GM12892 (cell line): ENCODE results near the gene MYPN.

Experiments used
- POLR2A ChIP-seq: IDR thresholded peaks from 2 replicates; pipeline ENCODE4 v1.6.1; 2011; ENCODE audit warnings: low read depth, low read length, control low read depth
- POLR2AphosphoS5 ChIP-seq: IDR thresholded peaks from 2 replicates; pipeline ENCODE4 v1.6.1; 2011; ENCODE audit warnings: low read depth, low read length, control low read depth
- TAF1 ChIP-seq: IDR thresholded peaks from 2 replicates; pipeline ENCODE4 v1.6.1; 2011; ENCODE audit warnings: low read depth, mild to moderate bottlenecking, control low read depth, low read length, borderline replicate concordance

DNA sequence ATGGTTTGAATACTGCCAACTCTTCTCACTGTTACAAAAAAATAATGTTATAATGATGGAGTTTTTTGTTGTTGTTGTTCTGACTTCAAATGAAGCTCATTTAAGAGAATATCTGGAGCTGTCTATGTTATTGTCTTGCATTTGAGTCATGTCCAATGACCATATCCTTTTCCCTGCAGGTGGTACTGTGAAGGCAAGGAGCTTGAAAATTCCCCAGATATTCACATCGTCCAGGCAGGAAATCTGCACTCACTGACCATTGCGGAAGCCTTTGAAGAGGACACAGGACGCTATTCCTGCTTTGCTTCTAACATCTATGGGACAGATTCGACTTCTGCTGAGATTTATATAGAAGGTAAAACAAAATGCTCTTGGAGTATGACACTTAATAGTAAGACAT, 33.5 kb downstream of the MYPN start:
- TF ChIP-seq POLR2A (no peak), POLR2AphosphoS5 (no peak), TAF1 (no peak)
